UCSD-AML1 (cell line): Measurements from ENCODE around the gene TAF1C.

Experiments
- DNase-seq: peaks from one replicate; lab custom pipeline; 2025; ENCODE audit not compliant: unreplicated experiment; lab: John Stamatoyannopoulos, UW

The TAF1C gene

GRCh38 chr16:84161801-84162200, 25.1 kb downstream of the TAF1C start:
- DNase-seq, result no peak

GRCh38 chr16:84161037-84161436, 25.8 kb downstream of the TAF1C start:
- no peak for DNase-seq

GRCh38 chr16:84159800-84160199, 27.1 kb downstream of the TAF1C start:
- no peak for DNase-seq

- DNase-seq, result no peak
Measured at GRCh38 chr16:84159007-84159406, 27.9 kb downstream of the TAF1C start.

GRCh38 chr16:84156342-84156784, 30.5 kb downstream of the TAF1C start:
- no peak for DNase-seq

- DNase-seq, result no peak
Measured at GRCh38 chr16:84155771-84156170, 31.1 kb downstream of the TAF1C start.

GRCh38 chr16:84155226-84155625, 31.6 kb downstream of the TAF1C start:
- no peak for DNase-seq

GRCh38 chr16:84153660-84154214, 33.1 kb downstream of the TAF1C start:
- DNase-seq, result no peak

- DNase-seq, result no peak
Measured at GRCh38 chr16:84150926-84151325, 35.9 kb downstream of the TAF1C start.

- peak; percentile 93 for DNase-seq
Measured at GRCh38 chr16:84144859-84145639, 41.8 kb downstream of the TAF1C start, which contains the start of the genes DNAAF1 and HSDL1. TSS of gene DNAAF1 (plus strand) at chr16:84145308. CDS start at chr16:84145441, 133 bp downstream. TSS of gene HSDL1 (minus strand) at chr16:84145177. CDS start at chr16:84131321, 13,856 bp downstream.

- DNase-seq, result peak; percentile 36
Measured at GRCh38 chr16:84144209-84144858, 42.5 kb downstream of the TAF1C start.

- no peak for DNase-seq
Measured at GRCh38 chr16:84143784-84144199, 43.1 kb downstream of the TAF1C start.

GRCh38 chr16:84143081-84143480, 43.8 kb downstream of the TAF1C start:
- no peak for DNase-seq

GRCh38 chr16:84141143-84141670, 45.6 kb downstream of the TAF1C start:
- no peak for DNase-seq

- no peak for DNase-seq
Measured at GRCh38 chr16:84139628-84140258, 47.1 kb downstream of the TAF1C start.

- no peak for DNase-seq
Measured at GRCh38 chr16:84138824-84139627, 47.8 kb downstream of the TAF1C start.

- DNase-seq, result no peak
Measured at GRCh38 chr16:84138500-84138823, 48.4 kb downstream of the TAF1C start.

GRCh38 chr16:84137769-84138357, 49.0 kb downstream of the TAF1C start:
- DNase-seq, result no peak

GRCh38 chr16:84137287-84137686, 49.6 kb downstream of the TAF1C start:
- DNase-seq, result no peak
